ENCODE results near the gene GALNT6. TPM values are rescaled to one million over a fixed set of nuclear protein-coding genes. Genes with fewer than 3 reads are reported as not detected.

The GALNT6 gene, protein sequence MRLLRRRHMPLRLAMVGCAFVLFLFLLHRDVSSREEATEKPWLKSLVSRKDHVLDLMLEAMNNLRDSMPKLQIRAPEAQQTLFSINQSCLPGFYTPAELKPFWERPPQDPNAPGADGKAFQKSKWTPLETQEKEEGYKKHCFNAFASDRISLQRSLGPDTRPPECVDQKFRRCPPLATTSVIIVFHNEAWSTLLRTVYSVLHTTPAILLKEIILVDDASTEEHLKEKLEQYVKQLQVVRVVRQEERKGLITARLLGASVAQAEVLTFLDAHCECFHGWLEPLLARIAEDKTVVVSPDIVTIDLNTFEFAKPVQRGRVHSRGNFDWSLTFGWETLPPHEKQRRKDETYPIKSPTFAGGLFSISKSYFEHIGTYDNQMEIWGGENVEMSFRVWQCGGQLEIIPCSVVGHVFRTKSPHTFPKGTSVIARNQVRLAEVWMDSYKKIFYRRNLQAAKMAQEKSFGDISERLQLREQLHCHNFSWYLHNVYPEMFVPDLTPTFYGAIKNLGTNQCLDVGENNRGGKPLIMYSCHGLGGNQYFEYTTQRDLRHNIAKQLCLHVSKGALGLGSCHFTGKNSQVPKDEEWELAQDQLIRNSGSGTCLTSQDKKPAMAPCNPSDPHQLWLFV
- 11.3 TPM for total RNA-seq

DNA sequence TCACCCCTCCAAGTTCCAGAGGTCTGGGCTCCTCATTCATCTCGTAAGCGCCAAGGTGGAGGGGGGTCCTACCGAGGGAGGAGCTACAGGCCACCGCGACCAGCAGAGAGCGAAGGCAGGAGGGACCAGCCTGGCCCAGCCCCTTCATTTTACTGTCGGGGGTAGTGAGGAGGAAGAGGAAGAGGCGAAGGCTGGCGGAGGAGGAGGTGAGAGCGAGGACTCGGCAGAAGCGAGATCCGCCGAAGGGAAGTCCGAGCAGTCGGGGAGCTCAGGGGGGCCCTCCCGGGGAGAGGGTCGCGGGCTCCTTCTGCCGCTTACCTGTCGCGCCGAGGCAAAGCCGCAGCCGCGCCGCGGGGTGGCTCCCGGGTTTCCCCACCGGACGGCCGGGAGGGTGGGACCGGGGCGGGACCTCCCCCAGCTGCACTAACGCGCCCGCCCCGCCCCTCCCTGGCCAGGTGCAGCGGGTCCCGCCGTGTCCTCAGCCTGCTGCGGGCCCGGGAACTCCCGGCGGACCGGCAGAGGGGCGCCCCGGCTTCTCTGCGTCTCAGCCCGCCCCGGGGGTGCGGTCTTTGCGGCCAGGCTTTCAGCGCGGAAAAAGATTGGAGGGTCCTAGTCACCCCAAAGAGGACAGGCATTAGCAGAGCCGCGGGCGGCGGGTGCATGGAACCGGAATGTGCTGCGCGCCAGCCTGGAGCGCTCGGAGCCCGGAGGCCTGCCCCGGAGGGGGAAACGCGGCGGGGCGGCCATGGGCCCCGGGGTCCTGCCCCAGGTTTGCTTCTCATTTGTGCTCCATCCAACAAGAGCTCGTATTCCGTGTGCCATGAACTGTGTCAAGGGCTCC is at the start of gene GALNT6:
GALNT6 (minus strand) TSS at position 124 of the 841 bp plus-strand sequence. CDS start 11,625 bp downstream, outside the sequence.
- no peaks in the 10 kb centered on the region for H3K9me3 ChIP-seq (ENCODE audit: low read depth, low read length)
- peaks cover 86% of the 10 kb centered on the region for H3K4me1 ChIP-seq (ENCODE audit: insufficient read depth, low read length)
- H3K27me3 ChIP-seq (ENCODE audit: insufficient read depth, low read length): no peaks in the 10 kb centered on the region
- H3K4me3 ChIP-seq (ENCODE audit: low read length): peak within 1 kb of the TSS; percentile 61

DNA sequence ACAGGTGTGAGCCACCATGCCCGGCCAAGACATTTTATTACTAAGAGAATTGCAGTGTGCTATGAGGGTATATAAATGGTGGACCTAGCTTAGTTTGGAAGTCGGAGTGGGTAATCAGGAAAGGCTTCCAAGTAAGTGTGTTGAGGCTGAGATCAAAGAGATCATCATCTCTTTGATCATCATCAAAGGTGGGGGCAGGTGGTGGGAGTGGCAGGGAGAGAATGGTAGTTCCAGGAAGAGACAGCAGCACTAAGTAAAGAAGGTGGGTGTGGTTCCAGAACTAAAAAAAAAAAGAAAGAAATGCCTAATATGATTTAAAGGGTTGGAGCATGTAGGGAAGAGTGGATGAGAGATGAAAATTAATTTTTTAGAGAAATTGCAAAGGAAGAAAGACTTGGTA is 48.1 kb upstream of the GALNT6 start:
- H3K27me3 ChIP-seq (ENCODE audit: insufficient read depth, low read length): no peaks in the 10 kb centered on the region
- H3K4me1 ChIP-seq (ENCODE audit: insufficient read depth, low read length): no peaks in the 10 kb centered on the region
- no peak overlapping the region for H3K4me3 ChIP-seq (ENCODE audit: low read length)
- H3K9me3 ChIP-seq (ENCODE audit: low read depth, low read length): no peaks in the 10 kb centered on the region

DNA sequence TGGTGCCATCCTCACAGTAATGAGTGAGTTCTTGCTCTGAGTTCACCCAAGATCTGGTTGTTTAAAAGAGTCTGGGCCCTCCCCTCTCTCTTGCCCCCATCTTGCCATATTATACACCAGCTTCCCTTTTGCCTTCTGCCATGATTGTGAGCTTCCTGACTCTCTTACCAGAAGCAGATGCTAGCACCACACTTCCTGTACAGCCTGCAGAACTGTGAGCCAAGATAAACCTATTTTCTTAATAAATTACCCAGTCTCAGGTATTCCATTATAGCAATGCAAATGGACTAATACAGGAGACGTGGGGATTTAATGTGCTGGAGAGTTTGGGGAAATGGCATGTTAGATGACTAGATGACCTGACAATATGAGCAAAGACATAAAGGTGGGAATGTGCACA is 46.2 kb upstream of the GALNT6 start:
- no peak overlapping the region for H3K4me3 ChIP-seq (ENCODE audit: low read length)

DNA sequence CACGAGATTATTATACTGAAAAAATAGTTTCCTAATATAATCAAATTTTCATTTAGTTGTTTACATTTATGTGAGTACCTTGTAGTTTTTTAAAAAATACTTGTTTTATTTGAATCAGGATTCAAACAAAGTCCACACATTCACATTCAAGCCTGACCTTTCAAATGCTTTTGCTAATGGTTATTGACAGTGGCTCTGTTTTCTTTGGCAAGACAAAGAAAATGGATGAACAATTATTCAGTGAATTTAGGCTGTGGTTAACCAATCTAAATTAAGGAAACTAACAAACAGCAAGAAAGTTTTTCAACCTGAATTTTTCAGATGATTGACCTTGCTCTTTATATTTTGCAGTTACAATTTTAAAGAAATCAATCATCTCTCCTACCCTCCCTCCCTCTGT is 43.1 kb upstream of the GALNT6 start:
- Histone ChIP-seq H3K4me3 (ENCODE audit: low read length) (no peak overlapping the region), H3K27me3 (ENCODE audit: insufficient read depth, low read length) (no peaks in the 10 kb centered on the region), H3K9me3 (ENCODE audit: low read depth, low read length) (no peaks in the 10 kb centered on the region), H3K4me1 (ENCODE audit: insufficient read depth, low read length) (peaks cover 5% of the 10 kb centered on the region)

More for the DNA sequence above, 46.2 kb upstream of the GALNT6 start:
- Histone ChIP-seq H3K4me1 (ENCODE audit: insufficient read depth, low read length) (no peaks in the 10 kb centered on the region), H3K9me3 (ENCODE audit: low read depth, low read length) (no peaks in the 10 kb centered on the region), H3K27me3 (ENCODE audit: insufficient read depth, low read length) (no peaks in the 10 kb centered on the region)

DNA sequence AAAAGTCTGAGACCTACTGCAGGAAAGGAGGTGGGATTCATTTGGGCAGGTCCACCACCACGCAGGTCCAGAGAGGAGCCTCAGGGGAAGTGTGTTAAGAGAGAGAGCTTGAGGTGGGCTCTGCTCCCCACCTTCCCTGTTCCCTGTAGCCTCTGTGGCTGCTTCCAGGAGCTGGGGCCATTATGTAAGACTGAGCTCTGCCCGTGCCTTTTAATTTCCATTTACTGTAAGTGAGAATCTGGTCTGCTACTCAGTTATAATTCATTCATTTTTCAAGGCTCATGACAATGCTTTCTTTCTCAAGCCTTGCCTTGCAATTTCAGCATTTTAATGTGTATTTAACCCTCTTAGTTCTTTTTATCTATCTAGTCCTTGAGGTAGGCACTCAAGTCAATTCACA is 41.7 kb upstream of the GALNT6 start:
- peaks cover 5% of the 10 kb centered on the region for H3K4me1 ChIP-seq (ENCODE audit: insufficient read depth, low read length)
- no peaks in the 10 kb centered on the region for H3K27me3 ChIP-seq (ENCODE audit: insufficient read depth, low read length)
- H3K9me3 ChIP-seq (ENCODE audit: low read depth, low read length): no peaks in the 10 kb centered on the region
- H3K4me3 ChIP-seq (ENCODE audit: low read length): no peak overlapping the region

DNA sequence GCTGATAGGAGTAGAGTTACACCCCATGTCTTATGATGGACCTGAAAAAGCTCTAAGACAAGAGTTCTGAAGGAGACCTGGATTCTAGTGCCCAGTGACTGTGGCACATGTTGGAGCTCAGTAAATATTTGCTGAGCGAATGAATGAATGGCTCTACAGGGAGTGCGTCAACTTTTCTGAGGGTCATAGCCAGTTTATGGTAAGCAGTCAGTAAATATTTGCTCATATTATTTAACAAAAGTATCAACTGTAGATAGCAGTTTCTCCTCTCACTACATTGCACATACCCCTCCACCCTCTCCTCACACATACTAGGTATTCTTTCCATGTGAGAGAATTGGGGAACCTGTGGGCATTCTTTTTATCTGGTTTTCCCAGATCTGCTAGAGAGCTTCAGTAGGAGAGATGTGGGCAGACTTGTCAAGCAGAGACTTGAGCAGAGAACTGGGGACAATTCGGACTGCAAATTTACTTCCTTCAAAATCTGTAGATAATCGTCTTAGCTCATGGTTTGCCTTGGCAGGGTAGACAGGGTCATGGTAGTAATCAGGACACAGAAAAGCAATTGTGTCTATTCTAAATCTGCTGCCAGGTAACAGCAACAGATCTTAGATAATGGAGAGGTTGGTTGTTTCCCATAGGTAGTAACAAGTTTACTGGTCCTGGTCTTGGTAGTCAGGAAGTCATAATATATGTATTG is 39.1 kb upstream of the GALNT6 start:
- Histone ChIP-seq H3K4me3 (ENCODE audit: low read length) (no peak overlapping the region), H3K4me1 (ENCODE audit: insufficient read depth, low read length) (peaks cover 5% of the 10 kb centered on the region), H3K9me3 (ENCODE audit: low read depth, low read length) (no peaks in the 10 kb centered on the region), H3K27me3 (ENCODE audit: insufficient read depth, low read length) (no peaks in the 10 kb centered on the region)

DNA sequence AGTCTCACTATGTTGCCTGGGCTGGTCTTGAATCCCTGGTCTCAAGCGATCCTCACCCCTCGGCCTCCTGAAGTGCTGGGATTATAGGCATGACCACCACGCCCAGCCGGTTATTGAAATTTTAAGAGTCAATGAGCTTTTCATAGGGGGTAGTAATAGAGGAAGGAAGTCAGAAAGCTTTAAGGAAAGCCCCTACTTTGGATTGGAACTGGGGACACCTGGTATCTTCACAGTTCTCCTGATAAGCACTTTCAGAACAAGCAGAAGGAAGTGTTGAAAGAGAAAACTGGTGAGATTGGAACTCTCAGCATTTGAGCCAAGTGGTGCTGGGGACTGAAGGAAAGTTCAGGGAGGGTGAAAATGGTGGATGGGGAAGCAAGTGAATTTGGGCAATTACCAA is 38.5 kb upstream of the GALNT6 start:
- H3K4me1 ChIP-seq (ENCODE audit: insufficient read depth, low read length): peaks cover 12% of the 10 kb centered on the region
- H3K9me3 ChIP-seq (ENCODE audit: low read depth, low read length): no peaks in the 10 kb centered on the region
- H3K4me3 ChIP-seq (ENCODE audit: low read length): no peak overlapping the region
- H3K27me3 ChIP-seq (ENCODE audit: insufficient read depth, low read length): no peaks in the 10 kb centered on the region

DNA sequence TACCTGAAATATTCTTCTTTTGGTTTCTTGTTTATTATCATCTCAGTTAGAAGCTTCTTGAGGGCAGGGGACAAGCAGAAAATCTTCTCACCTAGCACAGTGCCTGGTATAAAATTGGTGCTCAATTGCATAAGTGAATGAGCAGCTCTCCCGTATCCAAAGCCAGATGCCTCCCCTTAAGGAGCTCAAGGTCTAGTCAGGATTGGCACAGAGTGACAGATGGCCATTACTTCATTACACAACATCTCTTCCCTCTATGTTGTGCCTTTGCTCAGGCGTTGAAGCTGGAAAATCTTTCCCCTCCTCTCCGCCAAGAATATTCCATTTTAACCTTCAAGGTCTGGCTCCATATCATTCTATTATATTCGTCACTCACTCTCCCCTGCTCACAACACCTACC is 37.0 kb upstream of the GALNT6 start:
- no peaks in the 10 kb centered on the region for H3K27me3 ChIP-seq (ENCODE audit: insufficient read depth, low read length)
- peaks cover 19% of the 10 kb centered on the region for H3K4me1 ChIP-seq (ENCODE audit: insufficient read depth, low read length)
- H3K4me3 ChIP-seq (ENCODE audit: low read length): no peak overlapping the region
- H3K9me3 ChIP-seq (ENCODE audit: low read depth, low read length): no peaks in the 10 kb centered on the region

DNA sequence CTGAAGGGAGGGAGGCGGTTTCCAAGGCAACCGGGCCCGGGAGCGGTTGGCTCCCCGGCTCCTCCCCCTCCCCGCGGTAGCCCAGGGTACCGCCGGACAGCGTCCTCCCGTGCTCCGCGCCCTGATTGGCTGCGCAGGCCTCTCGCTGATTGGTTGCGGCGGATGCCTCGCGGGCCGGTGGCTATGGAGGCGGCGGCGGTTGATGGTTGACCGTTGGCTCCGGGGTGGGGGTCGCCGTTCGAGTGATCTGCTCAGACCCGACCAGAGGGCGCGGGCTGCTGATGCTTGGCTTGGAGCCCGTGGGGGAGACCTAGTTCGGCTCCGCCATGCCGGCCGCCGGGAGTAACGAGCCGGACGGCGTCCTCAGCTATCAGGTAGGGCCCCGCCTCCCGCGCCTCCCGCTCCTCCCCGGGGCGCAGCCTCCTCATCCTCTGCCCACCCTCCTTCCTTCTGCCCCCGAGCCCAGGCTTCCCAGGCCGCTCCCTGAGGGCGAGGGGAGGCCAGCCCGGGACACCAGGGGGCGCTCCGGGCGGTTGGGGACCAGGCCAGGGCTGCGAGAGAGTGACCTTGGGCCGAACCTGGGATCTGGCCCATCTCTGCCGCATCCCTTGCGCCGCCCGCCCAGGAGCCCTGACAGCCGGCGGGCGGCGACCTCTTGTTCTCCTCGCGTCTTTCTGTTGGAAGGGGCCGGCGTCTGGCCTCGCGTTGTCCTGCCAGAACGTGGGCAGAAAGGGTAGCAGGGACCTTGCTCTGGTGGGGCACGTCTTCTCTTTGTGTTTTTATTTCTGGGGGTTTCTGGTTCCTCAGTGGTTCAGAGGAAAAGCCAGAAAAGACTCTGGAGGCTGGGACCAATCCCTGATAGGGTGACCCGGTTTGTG is 33.7 kb upstream of the GALNT6 start, which contains the start of gene SLC4A8:
SLC4A8 (plus strand) TSS at position 170 of the 878 bp plus-strand sequence; CDS start at position 327, 157 bp downstream.
- Histone ChIP-seq H3K4me3 (ENCODE audit: low read length) (peak within 1 kb of the TSS; percentile 51), H3K9me3 (ENCODE audit: low read depth, low read length) (no peaks in the 10 kb centered on the region), H3K4me1 (ENCODE audit: insufficient read depth, low read length) (peaks cover 16% of the 10 kb centered on the region), H3K27me3 (ENCODE audit: insufficient read depth, low read length) (no peaks in the 10 kb centered on the region)

DNA sequence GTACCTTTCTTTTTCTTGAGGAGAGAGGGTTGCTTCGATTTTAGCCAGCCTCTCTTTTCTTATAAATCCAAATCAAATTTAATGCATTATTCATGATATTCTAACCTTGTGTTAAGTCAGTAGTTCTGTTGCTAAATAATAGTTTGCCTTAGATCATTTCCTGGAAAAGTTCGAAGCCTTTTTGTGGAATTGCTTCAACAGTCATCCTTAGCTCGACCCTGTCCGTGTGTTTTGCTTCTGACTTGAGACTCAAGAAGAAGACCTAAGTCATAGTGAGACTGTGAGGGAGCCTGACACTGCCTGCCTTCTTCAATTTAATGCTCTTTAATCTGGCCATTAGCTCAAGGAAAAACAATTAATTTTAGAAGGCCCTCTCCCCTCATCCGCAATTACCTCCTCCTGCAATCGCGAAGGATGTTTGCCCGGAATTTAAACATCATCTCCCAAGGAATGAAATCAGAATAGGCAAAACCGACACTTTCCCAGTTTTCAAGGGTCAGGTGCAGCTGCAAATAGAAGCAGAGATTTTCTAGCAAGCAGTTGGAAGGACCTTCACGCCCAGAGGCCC is 33.0 kb upstream of the GALNT6 start:
- H3K9me3 ChIP-seq (ENCODE audit: low read depth, low read length): no peaks in the 10 kb centered on the region
- H3K27me3 ChIP-seq (ENCODE audit: insufficient read depth, low read length): no peaks in the 10 kb centered on the region
- H3K4me1 ChIP-seq (ENCODE audit: insufficient read depth, low read length): peaks cover 14% of the 10 kb centered on the region
- peak overlapping the region; percentile 51 for H3K4me3 ChIP-seq (ENCODE audit: low read length)

DNA sequence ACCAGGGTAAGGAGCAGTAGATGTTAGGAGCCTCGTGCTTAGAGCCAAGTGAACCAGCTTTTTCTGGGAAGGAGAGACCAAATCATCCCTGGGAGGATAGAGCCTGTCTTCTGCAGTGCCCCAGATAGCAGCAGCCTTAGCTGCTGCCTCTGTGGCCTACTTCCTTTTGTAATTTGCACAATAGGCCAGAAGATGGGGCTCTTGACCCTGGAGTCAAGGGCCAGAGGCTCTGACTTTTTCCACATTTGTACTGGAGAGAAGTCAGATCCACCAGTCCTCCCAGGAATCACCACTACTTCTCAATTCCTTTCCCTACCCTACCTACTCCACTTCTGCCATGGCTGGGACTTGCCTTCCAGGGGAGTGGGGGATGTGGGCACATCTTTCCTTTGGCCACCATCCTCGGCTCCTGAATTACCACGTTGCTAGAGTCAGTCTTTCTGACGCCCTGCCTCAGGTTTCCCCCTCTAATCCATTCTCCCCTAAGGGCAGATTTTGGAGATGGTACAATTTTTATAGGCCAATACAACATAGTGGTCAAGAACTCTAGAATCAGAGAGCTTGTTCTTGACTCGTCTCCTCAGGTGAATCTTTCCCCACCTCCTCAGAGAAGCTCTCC is 30.2 kb upstream of the GALNT6 start:
- Histone ChIP-seq H3K9me3 (ENCODE audit: low read depth, low read length) (no peaks in the 10 kb centered on the region), H3K27me3 (ENCODE audit: insufficient read depth, low read length) (no peaks in the 10 kb centered on the region), H3K4me1 (ENCODE audit: insufficient read depth, low read length) (peaks cover 14% of the 10 kb centered on the region), H3K4me3 (ENCODE audit: low read length) (no peak overlapping the region)

DNA sequence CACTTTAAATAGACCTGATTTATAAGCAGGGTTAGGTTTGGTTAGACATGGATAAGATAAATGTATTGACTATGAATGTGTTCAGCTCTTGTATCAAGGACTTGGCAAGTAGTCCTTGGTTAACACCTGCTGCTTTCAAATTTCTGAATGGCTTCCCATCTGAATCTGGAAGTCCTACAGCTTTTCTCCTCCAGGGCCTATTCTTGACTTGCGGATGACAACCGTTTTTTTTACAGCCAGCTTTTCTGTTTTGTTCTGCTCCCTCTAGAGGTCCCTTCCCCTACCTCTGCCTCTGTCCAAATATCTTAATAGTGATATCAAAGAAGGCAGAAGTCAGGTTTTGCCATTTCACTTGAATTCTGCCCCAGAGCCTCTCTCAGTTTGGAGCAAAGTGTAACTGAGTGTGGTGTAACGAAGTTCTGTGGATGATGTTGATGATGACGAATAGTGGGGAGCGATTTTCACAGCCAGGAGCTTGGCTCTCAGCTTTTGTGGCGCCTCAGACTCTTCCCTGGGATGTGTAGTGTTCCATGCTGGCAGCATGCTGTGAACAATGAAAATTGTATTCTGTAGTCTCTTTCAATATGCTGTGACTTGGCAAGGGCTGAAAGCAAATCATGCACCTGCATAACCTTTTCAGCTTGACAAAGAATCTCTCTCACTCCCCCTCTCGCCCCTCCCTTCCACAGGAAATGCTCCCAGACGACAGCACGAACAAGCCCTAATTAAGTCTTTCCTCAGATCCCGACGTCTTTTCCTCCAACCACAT is 28.4 kb upstream of the GALNT6 start:
- Histone ChIP-seq H3K4me1 (ENCODE audit: insufficient read depth, low read length) (peaks cover 6% of the 10 kb centered on the region), H3K9me3 (ENCODE audit: low read depth, low read length) (no peaks in the 10 kb centered on the region), H3K27me3 (ENCODE audit: insufficient read depth, low read length) (no peaks in the 10 kb centered on the region), H3K4me3 (ENCODE audit: low read length) (no peak overlapping the region)

DNA sequence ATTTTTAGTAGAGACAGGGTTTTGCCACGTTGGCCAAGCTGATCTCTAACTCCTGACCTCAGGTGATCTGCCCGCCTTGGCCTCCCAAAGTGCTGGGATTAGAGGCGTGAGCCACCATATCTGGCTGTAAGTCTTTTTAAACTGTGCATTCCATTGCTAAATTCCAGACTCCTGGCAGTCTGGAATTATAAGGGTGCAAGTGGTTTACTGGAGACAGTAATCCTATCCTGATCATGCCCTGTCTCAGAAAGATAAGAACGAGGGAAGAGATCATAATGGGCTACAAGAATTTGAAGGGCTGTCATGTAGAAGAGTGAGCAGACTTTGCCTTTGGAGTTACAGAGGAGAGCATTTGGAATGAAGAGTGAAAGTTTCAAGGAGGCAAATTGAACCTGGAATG is 26.6 kb upstream of the GALNT6 start:
- Histone ChIP-seq H3K4me3 (ENCODE audit: low read length) (no peak overlapping the region), H3K4me1 (ENCODE audit: insufficient read depth, low read length) (no peaks in the 10 kb centered on the region), H3K9me3 (ENCODE audit: low read depth, low read length) (no peaks in the 10 kb centered on the region), H3K27me3 (ENCODE audit: insufficient read depth, low read length) (no peaks in the 10 kb centered on the region)
